Activated CD8-positive, alpha-beta memory T cell treated with anti-CD3 and anti-CD28 coated beads for 4 hours (primary cell): ENCODE results near the gene FILIP1.

Source experiments
- DNase-seq, 2 donors: peaks; one replicate each; pipeline ENCODE4 v3.0.0-alpha.2; 2020; ENCODE audit warnings: low read depth in 2 of 2

Gene FILIP1, protein sequence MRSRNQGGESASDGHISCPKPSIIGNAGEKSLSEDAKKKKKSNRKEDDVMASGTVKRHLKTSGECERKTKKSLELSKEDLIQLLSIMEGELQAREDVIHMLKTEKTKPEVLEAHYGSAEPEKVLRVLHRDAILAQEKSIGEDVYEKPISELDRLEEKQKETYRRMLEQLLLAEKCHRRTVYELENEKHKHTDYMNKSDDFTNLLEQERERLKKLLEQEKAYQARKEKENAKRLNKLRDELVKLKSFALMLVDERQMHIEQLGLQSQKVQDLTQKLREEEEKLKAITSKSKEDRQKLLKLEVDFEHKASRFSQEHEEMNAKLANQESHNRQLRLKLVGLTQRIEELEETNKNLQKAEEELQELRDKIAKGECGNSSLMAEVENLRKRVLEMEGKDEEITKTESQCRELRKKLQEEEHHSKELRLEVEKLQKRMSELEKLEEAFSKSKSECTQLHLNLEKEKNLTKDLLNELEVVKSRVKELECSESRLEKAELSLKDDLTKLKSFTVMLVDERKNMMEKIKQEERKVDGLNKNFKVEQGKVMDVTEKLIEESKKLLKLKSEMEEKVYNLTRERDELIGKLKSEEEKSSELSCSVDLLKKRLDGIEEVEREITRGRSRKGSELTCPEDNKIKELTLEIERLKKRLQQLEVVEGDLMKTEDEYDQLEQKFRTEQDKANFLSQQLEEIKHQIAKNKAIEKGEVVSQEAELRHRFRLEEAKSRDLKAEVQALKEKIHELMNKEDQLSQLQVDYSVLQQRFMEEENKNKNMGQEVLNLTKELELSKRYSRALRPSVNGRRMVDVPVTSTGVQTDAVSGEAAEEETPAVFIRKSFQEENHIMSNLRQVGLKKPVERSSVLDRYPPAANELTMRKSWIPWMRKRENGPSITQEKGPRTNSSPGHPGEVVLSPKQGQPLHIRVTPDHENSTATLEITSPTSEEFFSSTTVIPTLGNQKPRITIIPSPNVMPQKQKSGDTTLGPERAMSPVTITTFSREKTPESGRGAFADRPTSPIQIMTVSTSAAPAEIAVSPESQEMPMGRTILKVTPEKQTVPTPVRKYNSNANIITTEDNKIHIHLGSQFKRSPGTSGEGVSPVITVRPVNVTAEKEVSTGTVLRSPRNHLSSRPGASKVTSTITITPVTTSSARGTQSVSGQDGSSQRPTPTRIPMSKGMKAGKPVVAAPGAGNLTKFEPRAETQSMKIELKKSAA (N-terminal part only)

DNA sequence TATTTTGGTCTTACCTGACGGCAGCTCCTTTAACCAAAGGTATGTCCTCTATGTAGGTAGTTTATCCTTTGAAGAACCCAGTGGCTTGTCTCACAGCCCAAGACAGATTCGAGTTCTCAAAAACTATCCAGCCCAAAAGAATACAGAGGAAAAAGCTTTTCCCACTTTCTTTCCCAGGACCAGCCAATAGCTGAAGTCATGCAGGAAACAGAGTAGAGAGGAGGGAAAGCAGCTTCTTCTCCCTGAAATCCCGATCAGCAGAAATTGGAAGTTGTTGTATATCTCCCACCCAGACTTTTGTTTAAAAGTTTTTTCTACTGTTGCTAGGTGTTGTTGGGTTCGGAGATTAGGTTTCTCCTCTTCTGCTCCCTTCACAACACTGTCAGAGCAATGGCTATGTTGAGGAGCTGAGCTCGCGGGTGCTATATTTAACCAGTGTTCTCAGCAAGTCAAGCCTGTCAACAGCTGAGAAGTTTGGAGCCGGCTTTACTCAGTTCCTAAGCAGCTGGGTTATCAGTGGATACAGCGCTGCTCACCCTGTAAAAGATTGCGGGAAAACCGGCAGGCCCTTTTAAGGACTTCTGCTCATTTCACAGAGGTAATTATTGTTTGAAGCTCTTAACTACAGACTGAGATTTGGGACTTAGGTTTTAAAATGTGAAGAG, at the start of gene FILIP1:
Gene FILIP1, minus strand, starts transcription at position 401 of the 665 bp plus-strand sequence. CDS start 78,828 bp downstream, outside the sequence.
- no peak for DNase-seq

- DNase-seq: no peak
Observed at GRCh38 chr6:75543311-75543710, 49.7 kb upstream of the FILIP1 start.

DNA sequence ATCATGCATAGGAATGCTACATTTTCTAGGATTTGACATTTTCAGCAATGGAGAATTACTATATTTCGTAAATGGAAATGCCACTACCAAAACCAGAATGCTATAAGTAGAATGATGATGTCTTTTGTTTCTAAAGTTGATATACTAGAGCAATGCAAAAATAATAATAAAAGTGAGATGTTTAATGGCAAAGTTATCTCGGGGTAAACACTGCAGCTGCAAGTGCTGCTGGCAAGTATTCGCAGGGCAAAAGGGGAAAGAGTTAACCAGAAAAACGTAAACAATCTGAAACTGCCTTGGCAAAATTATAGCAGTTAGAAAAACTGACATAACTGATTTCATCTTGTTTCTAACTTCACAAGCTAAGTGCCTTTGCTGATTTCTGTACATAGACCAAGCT, 45.5 kb upstream of the FILIP1 start:
- DNase-seq: no peak

- DNase-seq: no peak
Observed at GRCh38 chr6:75532521-75532920, 38.9 kb upstream of the FILIP1 start.

- DNase-seq: no peak
Observed at GRCh38 chr6:75531174-75531573, 37.6 kb upstream of the FILIP1 start.

DNA sequence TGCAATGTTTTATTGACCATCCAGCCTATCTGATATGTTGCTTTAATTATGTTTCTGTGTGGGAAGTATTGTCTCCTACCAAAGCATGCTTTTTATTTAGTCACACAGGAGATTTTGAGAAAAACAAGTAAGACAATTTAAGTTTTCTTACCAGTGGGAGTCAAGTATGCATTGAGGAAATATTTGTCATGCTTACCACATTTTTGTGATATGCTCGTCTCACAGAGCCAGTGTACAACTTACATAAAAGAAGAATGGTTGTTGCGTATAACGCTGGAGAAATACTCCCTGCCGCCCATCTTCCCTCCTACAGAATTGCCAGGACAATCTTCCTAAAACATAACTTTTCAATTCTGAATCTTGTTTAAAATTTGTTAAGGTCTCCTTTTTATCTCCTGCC, 37.1 kb upstream of the FILIP1 start:
- DNase-seq: no peak

DNA sequence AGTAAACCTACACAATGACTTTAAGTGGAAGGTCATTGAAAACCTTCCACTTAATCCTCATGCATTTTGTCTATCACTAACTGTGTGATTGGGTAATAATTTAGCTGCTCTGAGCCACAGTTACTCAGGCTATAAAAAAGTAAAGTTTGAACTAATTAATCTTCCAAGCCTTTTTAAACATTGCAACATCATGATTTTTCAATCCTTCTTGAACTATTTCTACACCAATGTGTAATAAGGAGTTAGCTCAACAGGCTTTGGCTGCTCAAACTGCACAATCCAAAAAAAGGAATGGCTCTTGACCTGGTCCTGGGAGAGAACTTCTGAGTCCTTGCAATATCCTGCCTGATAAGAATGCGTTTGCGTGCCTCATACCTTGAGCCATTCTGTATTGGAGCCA, 34.8 kb upstream of the FILIP1 start:
- no peak for DNase-seq

GRCh38 chr6:75526502-75527127, 33.0 kb upstream of the FILIP1 start:
- DNase-seq: peak; percentile 7 to 10

- DNase-seq: no peak
Observed at GRCh38 chr6:75525682-75526081, 32.1 kb upstream of the FILIP1 start.

- no peak for DNase-seq
Observed at GRCh38 chr6:75524322-75524972, 30.8 kb upstream of the FILIP1 start.

- no peak for DNase-seq
Observed at GRCh38 chr6:75516757-75517156, 23.2 kb upstream of the FILIP1 start.

GRCh38 chr6:75512591-75512990, 19.0 kb upstream of the FILIP1 start:
- DNase-seq: no peak

GRCh38 chr6:75505424-75505823, 11.8 kb upstream of the FILIP1 start:
- DNase-seq: no peak

DNA sequence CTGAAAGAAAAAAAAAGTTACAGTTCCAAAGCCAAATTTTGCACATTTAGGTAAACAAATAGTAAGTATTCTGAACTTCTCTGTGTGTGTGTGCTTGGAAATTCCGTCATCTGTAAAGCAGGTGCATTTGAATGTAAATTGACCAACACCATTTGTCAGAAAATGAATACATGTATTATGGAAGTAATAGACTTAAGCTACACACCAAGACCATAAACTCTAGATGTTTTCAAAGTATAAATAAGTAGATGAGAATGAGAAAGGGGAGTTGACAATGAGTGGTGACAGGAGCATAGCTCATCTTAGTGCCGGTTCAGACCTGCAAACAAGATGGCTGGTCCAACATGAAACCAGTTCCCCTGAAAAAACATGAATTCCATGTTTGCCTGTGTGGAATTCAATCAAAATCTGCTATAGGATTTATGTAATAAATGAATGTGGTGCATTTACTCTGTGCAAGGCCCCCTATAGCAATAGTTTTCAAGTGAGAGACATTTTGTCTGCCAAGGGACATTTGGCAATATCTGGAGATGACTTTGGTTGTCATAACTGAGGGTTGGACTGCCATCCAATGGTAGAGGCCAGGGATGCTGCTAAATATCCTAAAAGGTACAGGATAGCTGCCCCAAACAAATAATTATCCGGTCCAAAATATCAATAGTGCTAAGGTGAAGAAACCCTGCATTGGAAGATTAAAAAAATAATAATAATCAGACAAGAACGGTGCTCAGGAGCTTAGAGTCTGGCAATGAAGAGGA, 11.0 kb upstream of the FILIP1 start:
- DNase-seq: no peak

GRCh38 chr6:75503291-75503690, 9.7 kb upstream of the FILIP1 start:
- no peak for DNase-seq

DNA sequence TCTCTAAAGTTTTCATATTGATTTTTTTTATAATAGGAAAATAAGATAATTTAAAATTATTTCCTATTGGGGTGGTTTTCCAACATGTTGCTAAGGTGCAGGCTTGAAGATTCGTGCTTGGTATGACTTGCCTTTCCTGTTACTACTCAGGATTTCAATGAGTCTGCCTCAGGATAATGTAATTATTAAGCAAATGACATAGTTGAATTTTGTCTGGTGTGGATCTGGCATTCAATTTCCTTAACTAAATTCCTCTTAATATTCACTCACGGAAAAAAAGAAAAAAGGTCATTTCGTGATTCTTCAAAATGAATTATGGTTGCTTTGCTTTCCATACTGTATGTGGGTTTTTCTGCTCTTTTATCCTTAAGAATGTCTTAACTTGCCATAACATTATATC, 9.3 kb upstream of the FILIP1 start:
- no peak for DNase-seq

GRCh38 chr6:75501756-75502155, 8.2 kb upstream of the FILIP1 start:
- no peak for DNase-seq

DNA sequence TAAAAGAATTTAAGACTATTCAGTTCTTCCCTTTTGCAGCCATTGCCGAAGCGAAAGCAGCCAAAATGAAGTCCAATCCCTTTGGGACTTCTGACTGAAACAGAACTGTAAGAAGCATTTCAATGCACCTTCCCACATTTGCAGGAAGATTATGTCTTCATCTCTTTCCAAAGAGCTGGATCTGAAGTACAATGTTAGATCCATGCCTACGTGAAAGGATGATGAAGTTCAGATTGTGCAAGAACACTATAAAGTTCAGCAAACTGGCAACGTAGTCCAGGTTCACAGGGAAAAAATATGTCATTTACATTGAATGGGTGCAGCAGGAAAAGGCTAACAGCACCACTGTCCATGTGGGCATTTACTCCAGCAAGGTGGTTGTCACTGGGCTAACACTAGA, 6.0 kb upstream of the FILIP1 start:
- no peak for DNase-seq

- no peak for DNase-seq
Observed at GRCh38 chr6:75498862-75499261, 5.3 kb upstream of the FILIP1 start.

- no peak for DNase-seq
Observed at GRCh38 chr6:75497994-75498393, 4.4 kb upstream of the FILIP1 start.
